Measurements from ENCODE around the gene MOSMO. TPM values are rescaled to one million over a fixed set of nuclear protein-coding genes. Genes with fewer than 3 reads are reported as not detected.

The MOSMO gene
- total and polyA plus RNA-seq, 2 of the 4 experiments (the other 2 are of a cell fraction) = 10.5 to 16.0 TPM

GRCh38 chr16:22093996-22094395, 86.1 kb downstream of the MOSMO start:
- Histone ChIP-seq H3K4me3 (ENCODE audit: insufficient read depth, low read depth, low read length) (no peak overlapping the region), H2AK5ac (ENCODE audit: low read depth, low read length) (no peak overlapping the region), H2AK9ac (replicated peaks; ENCODE audit: low read depth, low read length, poor library complexity) (no peak overlapping the region), H3K4ac (ENCODE audit: low read depth, low read length) (no peak overlapping the region), H4K5ac (ENCODE audit: low read depth, low read length) (no peak overlapping the region), H3K14ac (replicated peaks; ENCODE audit: low read depth, low read length) (no peak overlapping the region), H3K36me3 (ENCODE audit: control insufficient read depth, insufficient read depth, low read length) (no peaks in the 10 kb centered on the region), H2BK15ac (ENCODE audit: low read depth, low read length) (no peak overlapping the region), H3K9me3 (ENCODE audit: control insufficient read depth, insufficient read depth, low read length) (no peaks in the 10 kb centered on the region), H3K27me3 (ENCODE audit: control insufficient read depth, insufficient read depth, low read length) (peaks cover 4% of the 10 kb centered on the region; the same call in 1 of the 2 replicates), H4K20me1 (ENCODE audit: insufficient read depth, low read length) (no peaks in the 10 kb centered on the region), H3K9ac (ENCODE audit: low read depth, low read length) (no peak overlapping the region), H3K4me1 (ENCODE audit: control insufficient read depth, insufficient read depth, low read length) (peaks cover 7% of the 10 kb centered on the region), H3K4me2 (ENCODE audit: low read depth, low read length) (no peak overlapping the region), H3K56ac (ENCODE audit: extremely low read depth, insufficient read depth, low read length) (no peak overlapping the region), H2BK20ac (ENCODE audit: low read depth, low read length) (no peak overlapping the region), H3K27ac (ENCODE audit: insufficient read depth, low read length) (no peak overlapping the region), H3K79me1 (ENCODE audit: low read depth in 1 of 2, low read length in 2 of 2) (no peaks in the 10 kb centered on the region), H4K91ac (ENCODE audit: insufficient read depth, low read depth, low read length) (no peak overlapping the region), H2AFZ (replicated peaks; ENCODE audit: low read length, poor library complexity) (no peak overlapping the region), H2BK120ac (ENCODE audit: low read depth, low read length) (no peak overlapping the region), H2BK5ac (ENCODE audit: low read depth, low read length, poor library complexity, severe bottlenecking) (no peak overlapping the region), H3K9me1 (ENCODE audit: insufficient read depth, low read length) (no peaks in the 10 kb centered on the region; the same call in 1 of the 2 replicates), H3K18ac (ENCODE audit: low read depth, low read length) (no peak overlapping the region), H4K8ac (ENCODE audit: low read depth in 2 of 2, low read length in 2 of 2) (no peak overlapping the region), H3K23ac (ENCODE audit: low read depth, low read length) (no peak overlapping the region)
- dilution Hi-C loops (cut with HindIII; ENCODE audit: low sequenced_read_pairs, unreplicated experiment) = no loop called here
- TF ChIP-seq RCOR1 (IDR thresholded peaks at IDR 0.05; ENCODE audit: insufficient replicate concordance, low read length) (no peak), SMC3 (IDR thresholded peaks at IDR 0.05; ENCODE audit: low read depth, low read length) (no peak), FOS (IDR thresholded peaks at IDR 0.05; ENCODE audit: low read depth, low read length) (no peak), BHLHE40 (IDR thresholded peaks at IDR 0.05; ENCODE audit: low read depth, low read length) (no peak), CTCF (conservative IDR thresholded peaks at IDR 0.05; ENCODE audit: low read depth, low read length) (no peak), RAD21 (IDR thresholded peaks at IDR 0.05; ENCODE audit: low read length) (no peak), MAZ (IDR thresholded peaks at IDR 0.05; ENCODE audit: borderline replicate concordance, low read depth, low read length) (no peak), MAFK (IDR thresholded peaks at IDR 0.05; ENCODE audit: low read depth, low read length) (no peak), CHD1 (IDR thresholded peaks at IDR 0.05; ENCODE audit: low read depth, low read length) (no peak), POLR2A (IDR thresholded peaks at IDR 0.05; ENCODE audit: low read depth, low read length) (no peak), ELK1 (IDR thresholded peaks at IDR 0.05; ENCODE audit: borderline replicate concordance, low read depth, low read length) (no peak), MXI1 (IDR thresholded peaks at IDR 0.05; ENCODE audit: borderline replicate concordance, low read depth, low read length) (no peak), RFX5 (IDR thresholded peaks at IDR 0.05; ENCODE audit: low read depth, low read length) (no peak), CEBPB (IDR thresholded peaks at IDR 0.05; ENCODE audit: low read depth, low read length) (no peak), NFE2L2 (IDR thresholded peaks at IDR 0.05; ENCODE audit: low read depth, low read length) (no peak), USF2 (IDR thresholded peaks at IDR 0.05; ENCODE audit: low read depth, low read length) (no peak)
- ChIA-PET CTCF (interaction anchor here (0.6 to 1.2 kb wide), 2 partner anchors 17 to 92 kb away, joined by 3 read pairs; no protein-coding TSS in a partner anchor), POLR2A (ENCODE audit: unreplicated experiment) (no interaction called here)
- intact Hi-C loops (cut with micrococcal nuclease) = no loop called here
- no peak for ATAC-seq (ENCODE audit: low read depth)
- DNase-seq = no peak
- in situ Hi-C loops (cut with MboI; ENCODE audit: low sequenced_read_pairs) = loop anchor here (5.0 kb wide), 1 partner anchor 88 kb away; no protein-coding TSS in a partner anchor
- no CpG with 5 or more reads among the region's 3 CpGs for WGBS, 2 experiments (ENCODE audit: extremely low coverage in 2 of 2, insufficient read length in 1 of 2)
- no TSS peak for BruUV-seq (replicated peaks)
